Breast epithelium (tissue), 4 donors: Measurements from ENCODE around the gene RAPGEF1. TPM values are rescaled to one million over a fixed set of nuclear protein-coding genes. Genes with fewer than 3 reads are reported as not detected.

Experiments used
- DNase-seq, 2 donors: peaks; one replicate each; pipeline ENCODE4 v3.0.0-alpha.2; 2019; ENCODE audit warnings: low spot score in 2 of 2
- H3K27ac ChIP-seq, 2 donors: fragments of 200-600 bp; sonication (generic) in 1 of 2; one replicate each; pipeline ENCODE4 v1.5.1; 2016 to 2019; ENCODE audit warnings: mild to moderate bottlenecking in 1 of 2
- H3K27me3 ChIP-seq, 2 donors: fragments of 200-600 bp; sonication (generic) in 1 of 2; one replicate each; pipeline versions ENCODE4 v1.5.1 to v1.6.0; 2017 to 2019; ENCODE audit warnings: control low read depth in 1 of 2, mild to moderate bottlenecking in 1 of 2
- H3K36me3 ChIP-seq: fragments of 200-600 bp; one replicate; pipeline ENCODE4 v1.5.1; 2019
- H3K4me1 ChIP-seq, 2 donors: fragments of 200-600 bp; sonication (generic); one replicate each; pipeline ENCODE4 v1.5.1; 2016 to 2019; ENCODE audit warnings: control low read depth in 1 of 2
- H3K4me3 ChIP-seq, 3 donors: fragments of 200-600 bp; sonication (generic); 1 replicate in 2 of 3; 2 replicates in 1 of 3; pipeline ENCODE4 v1.5.1; 2016 to 2019; ENCODE audit warnings: mild to moderate bottlenecking in 3 of 3, moderate library complexity in 2 of 3
- H3K9me3 ChIP-seq, 2 donors: fragments of 200-600 bp; sonication (generic) in 1 of 2; one replicate each; pipeline ENCODE4 v1.5.1; 2016 to 2019; ENCODE audit warnings: control low read depth in 1 of 2
- CTCF ChIP-seq, 3 donors: fragments of 450-650 bp; IDR thresholded peaks; one replicate each; pipeline ENCODE4 v1.5.1; 2016 to 2017; ENCODE audit warnings: antibody characterized with exemption in 3 of 3, mild to moderate bottlenecking in 3 of 3, moderate library complexity in 3 of 3
- POLR2A ChIP-seq: fragments of 450-650 bp; IDR thresholded peaks from one replicate; pipeline ENCODE4 v1.6.1; 2016; ENCODE audit warnings: antibody characterized with exemption, mild to moderate bottlenecking, moderate library complexity
- POLR2AphosphoS5 ChIP-seq, 3 donors: sonication (generic); formaldehyde crosslinking; IDR thresholded peaks; one replicate each; pipeline ENCODE4 v1.6.1; 2017; ENCODE audit warnings: antibody characterized with exemption in 3 of 3
- intact Hi-C: fragments of 100-400 bp; cut with DNase I; formaldehyde crosslinking; loops from one replicate; pipeline ENCODE4 v1.15.1; 2023; ENCODE audit warnings: low total_unique reads
- total RNA-seq, 3 donors: library from RNA; depleted of rRNA; stranded (reverse); fragments of >200 nt; gene quantifications; one replicate each; pipeline ENCODE4 v1.1.0, GENCODE V29; 2016

Gene RAPGEF1
- total RNA-seq, 3 donors from 2014 or later = 35.3 to 38.0 (median 37.3) TPM

DNA sequence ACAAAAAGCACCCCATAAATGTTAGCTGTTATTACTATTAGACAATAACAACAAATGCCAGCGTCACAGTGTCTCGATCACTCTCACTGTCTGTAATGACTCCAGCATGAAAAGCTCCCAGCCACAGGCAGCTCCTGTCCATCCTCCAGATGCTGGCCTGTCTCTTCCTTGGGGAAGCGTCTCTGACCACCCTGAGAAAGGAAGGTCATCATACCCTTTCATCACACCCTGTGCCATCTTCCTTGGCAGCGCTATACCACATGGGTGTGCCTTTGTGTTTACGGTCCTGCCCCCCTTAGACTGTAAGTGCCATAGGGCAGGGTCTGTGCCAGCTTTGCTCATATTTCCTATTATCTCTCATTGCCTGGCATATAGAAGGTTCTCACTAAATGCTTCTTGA lies 104.0 kb downstream of the RAPGEF1 start:
- H3K4me3 ChIP-seq = no peak overlapping the region
- H3K27me3 ChIP-seq = no peaks in the 10 kb centered on the region
- H3K9me3 ChIP-seq = no peaks in the 10 kb centered on the region
- DNase-seq = no peak
- H3K27ac ChIP-seq = peak overlapping the region; percentile 91
- peaks cover 0 to 5% of the 10 kb centered on the region in 2 donors for H3K4me1 ChIP-seq
- intact Hi-C loops = no loop called here
- H3K36me3 ChIP-seq = no peaks in the 10 kb centered on the region
- TF ChIP-seq CTCF (IDR thresholded peaks at IDR 0.05) (no peak), POLR2AphosphoS5 (IDR thresholded peaks at IDR 0.05) (no peak), POLR2A (no peak)

DNA sequence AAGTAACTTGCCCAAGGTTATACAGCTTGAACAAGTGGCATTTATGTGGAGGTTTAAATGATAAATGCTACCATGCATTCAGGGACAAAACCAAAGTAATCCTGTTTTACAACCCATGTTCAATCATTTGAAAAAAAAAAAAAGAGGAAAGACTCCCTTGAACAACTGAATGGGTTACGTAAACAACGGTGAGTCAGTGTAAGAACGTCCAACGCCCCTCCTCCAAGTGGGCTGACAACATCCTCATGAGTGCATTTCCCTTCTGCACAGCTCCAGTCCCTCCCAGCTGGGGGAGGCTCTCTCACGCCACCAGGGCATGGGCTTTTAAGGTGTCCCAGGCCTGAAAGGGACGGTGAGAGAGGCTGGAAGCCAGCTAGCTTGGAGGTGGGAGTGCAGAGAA lies 104.6 kb downstream of the RAPGEF1 start:
- peak; percentile 40 to 77 (median 44) for TF ChIP-seq POLR2AphosphoS5 (IDR thresholded peaks at IDR 0.05)
- no peak for TF ChIP-seq POLR2A
- peak in 1 of 2 donors; percentile 87 for DNase-seq
- Histone ChIP-seq H3K36me3 (no peaks in the 10 kb centered on the region), H3K9me3 (no peaks in the 10 kb centered on the region), H3K27me3 (no peaks in the 10 kb centered on the region), H3K4me1 (peaks cover 0 to 5% of the 10 kb centered on the region in 2 donors), H3K4me3 (no peak overlapping the region), H3K27ac (peak overlapping the region; percentile 91)
- intact Hi-C loops = no loop called here

GRCh38 chr9:131633491-131634031 lies 106.3 kb downstream of the RAPGEF1 start:
- Histone ChIP-seq H3K4me1 (peaks cover 0 to 5% of the 10 kb centered on the region in 2 donors), H3K27me3 (no peaks in the 10 kb centered on the region), H3K36me3 (no peaks in the 10 kb centered on the region), H3K27ac (peak overlapping the region; percentile 74 to 91), H3K4me3 (no peak overlapping the region), H3K9me3 (no peaks in the 10 kb centered on the region)
- TF ChIP-seq CTCF (IDR thresholded peaks at IDR 0.05) (no peak), POLR2AphosphoS5 (IDR thresholded peaks at IDR 0.05) (no peak), POLR2A (no peak)
- intact Hi-C loops = loop anchor here (5.0 kb wide), 1 partner anchor 431 kb away; no protein-coding TSS in a partner anchor
- DNase-seq = peak in 1 of 2 donors; percentile 58

DNA sequence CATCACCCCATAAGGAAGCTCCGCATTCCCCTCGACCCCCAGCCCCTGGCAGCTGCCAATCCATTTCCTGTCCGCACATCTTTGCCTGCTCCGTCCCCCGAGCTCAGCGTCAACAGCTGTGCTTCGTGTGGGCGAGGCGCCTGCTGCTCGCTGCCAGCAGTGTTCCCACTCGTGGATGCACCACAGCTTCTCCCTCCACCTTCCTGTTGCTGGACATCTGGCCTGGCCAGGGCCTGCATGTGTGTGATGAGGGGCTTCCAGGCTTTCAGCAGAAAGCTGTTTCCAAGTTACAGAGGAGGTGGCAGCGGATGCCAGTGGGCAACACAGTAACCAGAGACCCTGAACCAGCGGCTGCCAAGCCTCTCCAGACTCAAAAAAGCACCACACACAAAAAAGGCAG lies 108.6 kb downstream of the RAPGEF1 start:
- no peaks in the 10 kb centered on the region for H3K27me3 ChIP-seq
- H3K4me1 ChIP-seq = peaks cover 0 to 5% of the 10 kb centered on the region in 2 donors
- H3K4me3 ChIP-seq = no peak overlapping the region
- TF ChIP-seq POLR2AphosphoS5 (IDR thresholded peaks at IDR 0.05) = no peak
- TF ChIP-seq CTCF (IDR thresholded peaks at IDR 0.05) = no peak
- no peak for TF ChIP-seq POLR2A
- H3K9me3 ChIP-seq = no peaks in the 10 kb centered on the region
- intact Hi-C loops = loop anchor here (5.0 kb wide), 1 partner anchor 429 kb away; no protein-coding TSS in a partner anchor
- no peak for DNase-seq
- H3K36me3 ChIP-seq = no peaks in the 10 kb centered on the region
- H3K27ac ChIP-seq = no peak overlapping the region

GRCh38 chr9:131630205-131630831 lies 109.6 kb downstream of the RAPGEF1 start:
- H3K4me3 ChIP-seq = no peak overlapping the region
- no peaks in the 10 kb centered on the region for H3K36me3 ChIP-seq
- no peaks in the 10 kb centered on the region for H3K27me3 ChIP-seq
- no peaks in the 10 kb centered on the region for H3K9me3 ChIP-seq
- intact Hi-C loops = loop anchor here (5.0 kb wide), 1 partner anchor 428 kb away; no protein-coding TSS in a partner anchor
- H3K4me1 ChIP-seq = peaks cover 0 to 10% of the 10 kb centered on the region in 2 donors
- TF ChIP-seq POLR2A (no peak), POLR2AphosphoS5 (IDR thresholded peaks at IDR 0.05) (no peak), CTCF (IDR thresholded peaks at IDR 0.05) (no peak)
- H3K27ac ChIP-seq = no peak overlapping the region
- DNase-seq = no peak
